ENCODE results near the gene TAB2.

Gene TAB2

DNA sequence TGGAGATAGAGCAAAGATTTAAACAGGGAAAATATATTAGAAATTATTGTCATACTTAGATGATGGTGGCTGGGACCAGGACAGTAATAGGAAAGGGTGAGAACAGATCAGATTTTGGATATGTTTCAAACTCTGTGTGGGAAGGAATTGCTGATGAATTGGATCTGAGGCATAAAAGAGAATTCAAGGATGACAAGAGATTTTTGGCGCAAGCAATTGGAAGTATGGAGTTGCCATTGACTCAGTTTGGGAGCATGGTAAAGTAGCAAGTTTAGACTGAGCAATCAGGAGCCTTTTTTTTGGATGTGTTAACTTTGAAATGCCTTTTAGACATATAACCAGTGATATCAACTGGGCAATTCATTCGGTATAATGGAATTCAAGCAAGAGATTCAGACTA is 14.4 kb downstream of the TAB2 start:
- no peak for FAIRE-seq
- TF ChIP-seq, protein P1, sequence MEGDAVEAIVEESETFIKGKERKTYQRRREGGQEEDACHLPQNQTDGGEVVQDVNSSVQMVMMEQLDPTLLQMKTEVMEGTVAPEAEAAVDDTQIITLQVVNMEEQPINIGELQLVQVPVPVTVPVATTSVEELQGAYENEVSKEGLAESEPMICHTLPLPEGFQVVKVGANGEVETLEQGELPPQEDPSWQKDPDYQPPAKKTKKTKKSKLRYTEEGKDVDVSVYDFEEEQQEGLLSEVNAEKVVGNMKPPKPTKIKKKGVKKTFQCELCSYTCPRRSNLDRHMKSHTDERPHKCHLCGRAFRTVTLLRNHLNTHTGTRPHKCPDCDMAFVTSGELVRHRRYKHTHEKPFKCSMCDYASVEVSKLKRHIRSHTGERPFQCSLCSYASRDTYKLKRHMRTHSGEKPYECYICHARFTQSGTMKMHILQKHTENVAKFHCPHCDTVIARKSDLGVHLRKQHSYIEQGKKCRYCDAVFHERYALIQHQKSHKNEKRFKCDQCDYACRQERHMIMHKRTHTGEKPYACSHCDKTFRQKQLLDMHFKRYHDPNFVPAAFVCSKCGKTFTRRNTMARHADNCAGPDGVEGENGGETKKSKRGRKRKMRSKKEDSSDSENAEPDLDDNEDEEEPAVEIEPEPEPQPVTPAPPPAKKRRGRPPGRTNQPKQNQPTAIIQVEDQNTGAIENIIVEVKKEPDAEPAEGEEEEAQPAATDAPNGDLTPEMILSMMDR (IDR thresholded peaks at IDR 0.05; ENCODE audit: insufficient read depth, missing control alignments) = no peak
- no peak for DNase-seq (ENCODE audit: insufficient read length, low spot score)

DNA sequence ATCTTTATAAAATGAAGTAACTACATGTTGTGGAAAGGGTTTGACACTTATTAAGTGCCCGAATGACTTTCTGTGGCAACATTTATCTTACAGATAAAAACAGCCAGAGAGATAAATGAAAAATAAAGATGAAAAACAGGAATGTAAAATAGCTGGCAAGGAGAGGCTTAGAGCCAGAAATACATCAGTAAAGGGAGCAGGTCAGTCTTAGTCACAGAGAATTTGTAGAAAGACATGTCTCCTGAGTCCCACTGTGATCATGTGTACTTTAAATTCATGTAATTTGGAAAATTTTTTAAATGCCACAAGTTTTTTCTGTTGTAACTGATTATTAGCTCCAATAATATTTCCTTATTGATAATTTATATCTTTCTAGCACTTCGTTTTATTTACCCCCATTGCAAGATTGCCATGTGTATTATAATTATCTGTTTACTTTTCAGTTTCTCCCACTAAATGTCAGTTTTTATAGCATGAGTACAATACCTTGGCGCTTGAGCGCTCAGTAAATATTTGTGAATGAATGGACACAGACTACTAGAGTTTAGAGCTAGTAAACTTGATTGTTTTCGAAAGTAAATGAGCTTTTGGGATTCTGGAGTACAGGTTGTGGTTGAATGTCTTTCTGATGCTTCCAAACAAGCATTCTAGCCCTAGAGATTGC is 15.2 kb downstream of the TAB2 start:
- TF ChIP-seq, protein P1 (IDR thresholded peaks at IDR 0.05; ENCODE audit: insufficient read depth, missing control alignments) = no peak
- no peak for FAIRE-seq
- no peak for DNase-seq (ENCODE audit: insufficient read length, low spot score)

DNA sequence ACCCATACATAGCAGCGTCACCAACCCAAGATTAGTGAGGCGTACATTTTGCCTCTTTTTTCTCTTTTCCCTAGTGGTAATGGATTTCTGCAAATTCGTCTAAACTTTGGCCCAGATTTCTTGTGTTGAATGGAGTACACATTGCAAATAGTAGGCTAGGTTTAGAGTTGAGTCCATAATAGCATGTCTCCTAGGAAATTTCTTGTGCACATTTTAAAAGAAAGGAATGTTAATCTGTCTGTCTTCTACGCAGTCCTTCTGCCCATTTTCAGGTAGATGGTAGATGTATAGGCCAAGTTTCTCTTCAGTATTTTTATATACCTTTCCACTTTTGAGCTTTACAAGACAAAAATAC is 15.7 kb downstream of the TAB2 start:
- FAIRE-seq (no peak), DNase-seq (ENCODE audit: insufficient read length, low spot score) (no peak)
- TF ChIP-seq, protein P1 (IDR thresholded peaks at IDR 0.05; ENCODE audit: insufficient read depth, missing control alignments) = no peak

DNA sequence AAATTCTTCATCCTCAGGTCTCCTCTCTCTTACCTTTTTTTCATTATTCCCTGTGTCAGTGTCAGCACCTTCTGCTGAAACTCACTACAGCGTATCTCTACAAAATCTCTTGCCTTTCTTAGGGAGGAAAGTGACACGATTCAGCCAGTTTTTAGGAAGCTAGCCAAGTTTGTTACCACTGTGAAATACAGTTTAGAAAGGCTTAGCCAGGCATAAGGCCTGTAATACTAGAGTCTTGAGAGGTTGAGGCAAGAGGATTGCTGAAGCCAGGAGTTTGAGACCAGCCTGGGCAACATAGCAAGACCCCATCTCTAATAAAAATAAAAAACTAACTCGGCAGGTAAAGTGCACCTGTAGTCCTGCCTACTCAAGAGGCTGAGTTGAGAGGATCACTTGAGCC is 16.7 kb downstream of the TAB2 start:
- FAIRE-seq = no peak
- DNase-seq (ENCODE audit: insufficient read length, low spot score) = no peak

DNA sequence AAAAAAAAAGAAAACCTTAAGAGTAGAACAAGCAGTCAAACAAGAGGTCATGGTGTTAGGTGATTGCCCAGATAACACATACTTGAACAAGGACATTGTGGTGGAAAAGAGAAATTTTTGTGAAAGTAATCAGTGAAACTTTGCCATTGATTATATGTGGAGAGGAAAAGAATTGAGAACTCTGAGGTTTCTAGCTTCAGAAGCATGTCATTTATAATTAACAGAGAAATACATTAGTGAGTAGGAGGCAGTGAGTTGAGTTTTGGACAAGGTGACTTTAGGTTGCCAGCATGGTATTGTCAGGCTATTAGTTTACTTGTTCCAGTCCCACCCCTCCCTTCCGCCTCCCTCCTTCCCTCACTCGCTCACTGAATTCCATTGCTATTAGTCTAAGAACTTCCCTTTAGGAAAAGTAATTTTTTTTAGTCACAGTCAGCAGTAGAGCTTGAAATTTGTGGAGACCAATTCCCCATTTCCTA is 17.2 kb downstream of the TAB2 start:
- FAIRE-seq (no peak), DNase-seq (ENCODE audit: insufficient read length, low spot score) (no peak)
- TF ChIP-seq, protein P1 (IDR thresholded peaks at IDR 0.05; ENCODE audit: insufficient read depth, missing control alignments) = no peak

More for the DNA sequence above, 16.7 kb downstream of the TAB2 start:
- TF ChIP-seq, protein P1 (IDR thresholded peaks at IDR 0.05; ENCODE audit: insufficient read depth, missing control alignments) = no peak

DNA sequence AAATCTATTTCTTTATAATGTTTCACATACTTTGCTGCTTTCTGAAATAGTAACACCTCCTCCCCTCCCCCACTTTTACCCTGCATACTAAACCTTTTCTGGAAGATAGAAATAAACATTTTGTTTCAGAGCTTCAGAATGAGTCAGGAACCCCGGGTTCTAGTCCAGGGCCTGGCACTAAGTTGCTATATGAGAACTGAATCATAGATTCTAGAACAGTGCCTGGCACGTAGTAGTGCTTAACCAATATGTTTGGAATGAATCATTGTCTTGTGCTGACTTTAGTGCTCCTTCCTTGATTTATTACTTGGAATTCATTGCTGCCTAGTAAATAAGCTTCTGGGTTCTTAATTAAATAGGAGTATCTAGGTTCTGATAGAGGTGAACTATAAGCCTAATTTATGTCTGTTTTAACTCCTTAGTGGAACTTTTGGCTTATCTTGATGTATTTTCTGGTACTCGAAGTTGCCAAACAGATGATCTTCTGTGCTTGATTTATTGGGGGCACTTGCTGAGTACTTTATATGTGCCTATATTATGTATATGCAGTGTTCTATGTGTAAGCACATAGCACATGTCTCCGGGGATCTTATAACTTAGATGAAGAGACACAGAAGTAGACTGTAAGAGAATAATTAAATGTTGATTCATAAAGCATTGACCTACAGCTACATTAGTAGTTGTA is 18.6 kb downstream of the TAB2 start:
- FAIRE-seq = no peak
- DNase-seq (ENCODE audit: insufficient read length, low spot score) = no peak

More for the DNA sequence above, 18.6 kb downstream of the TAB2 start:
- TF ChIP-seq, protein P1 (IDR thresholded peaks at IDR 0.05; ENCODE audit: insufficient read depth, missing control alignments) = no peak

Measured in D721Med (cell line).